ENCODE results near the gene SPAG16. TPM values are rescaled to one million over a fixed set of nuclear protein-coding genes. Genes with fewer than 3 reads are reported as not detected.

Gene SPAG16
- total and polyA plus RNA-seq, 2 donors (not counting 1 experiment from before 2014, with no cell fraction given) = 3.4 to 8.6 TPM

- no peak overlapping the region for H2AFZ ChIP-seq (ENCODE audit: insufficient read depth, low read depth, low read length, poor library complexity, severe bottlenecking)
- no peak overlapping the region for H3K27ac Mint-ChIP-seq
- CTCF ChIA-PET = no interaction called here
These were observed 22.2 kb downstream of the SPAG16 start for GRCh38 chr2:213306316-213306942.

GRCh38 chr2:213315168-213315876, 31.1 kb downstream of the SPAG16 start:
- Mint-ChIP-seq H3K4me1 (no peaks in the 10 kb centered on the region), H3K27me3 (no peaks in the 10 kb centered on the region), H3K4me3 (no peak overlapping the region), H3K9me3 (ENCODE audit: insufficient read depth) (no peaks in the 10 kb centered on the region), H3K27ac (no peak overlapping the region)
- Histone ChIP-seq H3K4me3 (ENCODE audit: control extremely low read depth in 1 of 5, extremely low read depth in 1 of 5, insufficient read depth in 1 of 5, low read depth in 2 of 5, low read length in 4 of 5) (no peak overlapping the region), H3K4me2 (replicated peaks; ENCODE audit: low read depth, low read length, poor library complexity, severe bottlenecking) (no peak overlapping the region), H4K20me1 (ENCODE audit: control insufficient read depth, insufficient read depth, low read length, poor library complexity, severe bottlenecking) (no peaks in the 10 kb centered on the region), H3K79me2 (ENCODE audit: control insufficient read depth, insufficient read depth, low read length) (no peaks in the 10 kb centered on the region), H3K9ac (ENCODE audit: low read length) (no peak overlapping the region), H3K4me1 (ENCODE audit: control insufficient read depth in 2 of 2, insufficient read depth in 2 of 2, low read length in 2 of 2) (no peaks in the 10 kb centered on the region), H3K9me3 (ENCODE audit: control extremely low read depth in 1 of 3, control insufficient read depth in 2 of 3, insufficient read depth in 1 of 3, low read length in 2 of 3) (no peaks in the 10 kb centered on the region), H3K27me3 (replicated peaks in 1 of 4; ENCODE audit: control extremely low read depth in 1 of 4, control insufficient read depth in 3 of 4, insufficient read depth in 4 of 4, low read length in 3 of 4) (no peaks in the 10 kb centered on the region), H3K36me3 (replicated peaks in 1 of 2; ENCODE audit: control extremely low read depth in 1 of 2, control insufficient read depth in 1 of 2, extremely low read depth in 1 of 2, insufficient read depth in 2 of 2, low read length in 1 of 2) (peaks cover 0 to 4% of the 10 kb centered on the region in 2 experiments), H2AFZ (ENCODE audit: insufficient read depth, low read depth, low read length, poor library complexity, severe bottlenecking) (no peak overlapping the region), H3K27ac (ENCODE audit: low read length in 2 of 2) (no peak overlapping the region)
- WGBS (ENCODE audit: insufficient coverage) = 61% methylated on average over 4 of the region's 6 CpGs
- POLR2A ChIA-PET = no interaction called here
- TF ChIP-seq, protein P1, sequence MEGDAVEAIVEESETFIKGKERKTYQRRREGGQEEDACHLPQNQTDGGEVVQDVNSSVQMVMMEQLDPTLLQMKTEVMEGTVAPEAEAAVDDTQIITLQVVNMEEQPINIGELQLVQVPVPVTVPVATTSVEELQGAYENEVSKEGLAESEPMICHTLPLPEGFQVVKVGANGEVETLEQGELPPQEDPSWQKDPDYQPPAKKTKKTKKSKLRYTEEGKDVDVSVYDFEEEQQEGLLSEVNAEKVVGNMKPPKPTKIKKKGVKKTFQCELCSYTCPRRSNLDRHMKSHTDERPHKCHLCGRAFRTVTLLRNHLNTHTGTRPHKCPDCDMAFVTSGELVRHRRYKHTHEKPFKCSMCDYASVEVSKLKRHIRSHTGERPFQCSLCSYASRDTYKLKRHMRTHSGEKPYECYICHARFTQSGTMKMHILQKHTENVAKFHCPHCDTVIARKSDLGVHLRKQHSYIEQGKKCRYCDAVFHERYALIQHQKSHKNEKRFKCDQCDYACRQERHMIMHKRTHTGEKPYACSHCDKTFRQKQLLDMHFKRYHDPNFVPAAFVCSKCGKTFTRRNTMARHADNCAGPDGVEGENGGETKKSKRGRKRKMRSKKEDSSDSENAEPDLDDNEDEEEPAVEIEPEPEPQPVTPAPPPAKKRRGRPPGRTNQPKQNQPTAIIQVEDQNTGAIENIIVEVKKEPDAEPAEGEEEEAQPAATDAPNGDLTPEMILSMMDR (IDR thresholded peaks at IDR 0.05) = no peak
- intact Hi-C loops (cut with micrococcal nuclease) = no loop called here
- DNase-seq (no peak), ATAC-seq (ENCODE audit: low read depth) (no peak)
- CTCF ChIA-PET = no interaction called here

More at GRCh38 chr2:213306316-213306942, 22.2 kb downstream of the SPAG16 start:
- H3K27me3 Mint-ChIP-seq = no peaks in the 10 kb centered on the region
- POLR2A ChIA-PET = no interaction called here
- Histone ChIP-seq H3K9ac (ENCODE audit: low read length) (no peak overlapping the region), H3K27ac (ENCODE audit: low read length in 2 of 2) (no peak overlapping the region), H3K9me3 (ENCODE audit: control extremely low read depth in 1 of 3, control insufficient read depth in 2 of 3, insufficient read depth in 1 of 3, low read length in 2 of 3) (peaks cover 0 to 18% (median 16%) of the 10 kb centered on the region in 3 donors), H3K4me3 (ENCODE audit: control extremely low read depth in 1 of 5, extremely low read depth in 1 of 5, insufficient read depth in 1 of 5, low read depth in 2 of 5, low read length in 4 of 5) (no peak overlapping the region), H3K36me3 (replicated peaks in 1 of 2; ENCODE audit: control extremely low read depth in 1 of 2, control insufficient read depth in 1 of 2, extremely low read depth in 1 of 2, insufficient read depth in 2 of 2, low read length in 1 of 2) (peaks cover 4 to 12% of the 10 kb centered on the region in 2 experiments), H3K4me2 (replicated peaks; ENCODE audit: low read depth, low read length, poor library complexity, severe bottlenecking) (no peak overlapping the region), H3K4me1 (ENCODE audit: control insufficient read depth in 2 of 2, insufficient read depth in 2 of 2, low read length in 2 of 2) (no peaks in the 10 kb centered on the region), H3K79me2 (ENCODE audit: control insufficient read depth, insufficient read depth, low read length) (no peaks in the 10 kb centered on the region), H3K27me3 (replicated peaks in 1 of 4; ENCODE audit: control extremely low read depth in 1 of 4, control insufficient read depth in 3 of 4, insufficient read depth in 4 of 4, low read length in 3 of 4) (no peaks in the 10 kb centered on the region), H4K20me1 (ENCODE audit: control insufficient read depth, insufficient read depth, low read length, poor library complexity, severe bottlenecking) (no peaks in the 10 kb centered on the region)
- no peak for TF ChIP-seq EZH2 (IDR thresholded peaks at IDR 0.05; ENCODE audit: borderline replicate concordance, insufficient read depth, low read depth, low read length, poor library complexity, severe bottlenecking)
- TF ChIP-seq, protein P1 (IDR thresholded peaks at IDR 0.05) = no peak
- intact Hi-C loops (cut with micrococcal nuclease) = no loop called here
- peaks cover 4% of the 10 kb centered on the region for H3K9me3 Mint-ChIP-seq (ENCODE audit: insufficient read depth)
- no peak for DNase-seq
- H3K4me1 Mint-ChIP-seq = no peaks in the 10 kb centered on the region
- no peak for ATAC-seq (ENCODE audit: low read depth)
- H3K4me3 Mint-ChIP-seq = no peak overlapping the region
- 93% methylated on average over 2 of the region's 3 CpGs for WGBS (ENCODE audit: insufficient coverage)

Measured in B cell (primary cell).